ENCODE measurements around the gene CEP85. TPM values are rescaled to one million over a fixed set of nuclear protein-coding genes. Genes with fewer than 3 reads are reported as not detected.

Gene CEP85
- total and polyA plus RNA-seq, 9 of the 15 experiments (the other 6 are each of a cell fraction or from before 2014, with no cell fraction given), result 42.1 to 140 (median 92.6) TPM

DNA sequence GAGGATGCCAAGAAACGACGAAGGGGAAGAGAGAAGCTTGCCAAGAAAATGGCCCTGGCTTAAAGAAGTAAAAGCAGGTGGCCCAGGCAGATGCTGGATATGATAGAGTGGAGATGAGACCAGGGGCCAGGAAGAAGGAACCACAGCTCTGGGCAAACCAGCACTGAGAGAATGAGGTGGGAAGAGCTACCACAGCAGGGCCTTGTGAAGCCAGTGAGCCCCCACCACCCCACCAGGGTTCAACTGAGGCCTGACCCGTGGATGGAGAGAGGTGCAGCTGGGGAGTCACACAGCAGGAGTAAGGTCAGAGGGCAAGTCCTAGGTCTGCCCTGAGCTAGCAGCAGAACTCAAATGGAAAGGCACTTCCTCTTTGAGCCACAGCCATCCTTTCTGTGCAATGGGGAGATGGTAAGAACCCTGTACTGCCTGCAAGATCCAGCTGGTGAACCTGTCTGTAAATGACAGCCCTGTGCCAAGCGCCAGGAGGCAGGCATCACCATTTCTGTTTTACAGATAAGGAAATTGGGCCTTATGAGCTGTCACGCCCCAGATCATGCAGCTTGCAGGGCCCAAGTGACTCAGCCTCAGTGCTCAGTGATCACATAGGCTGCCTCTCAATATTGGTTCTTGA is 54.4 kb downstream of the CEP85 start (continued):
- no peak for TF ChIP-seq SMARCB1 (IDR thresholded peaks at IDR 0.05; ENCODE audit: insufficient read length, low read depth)
- no peak for TF ChIP-seq PBX2 (CRISPR knock-in tag; IDR thresholded peaks at IDR 0.05; ENCODE audit: low read depth)
- TF ChIP-seq PBX2 (tag; conservative IDR thresholded peaks at IDR 0.05; ENCODE audit: low read depth), result no peak
- TF ChIP-seq, protein P1, sequence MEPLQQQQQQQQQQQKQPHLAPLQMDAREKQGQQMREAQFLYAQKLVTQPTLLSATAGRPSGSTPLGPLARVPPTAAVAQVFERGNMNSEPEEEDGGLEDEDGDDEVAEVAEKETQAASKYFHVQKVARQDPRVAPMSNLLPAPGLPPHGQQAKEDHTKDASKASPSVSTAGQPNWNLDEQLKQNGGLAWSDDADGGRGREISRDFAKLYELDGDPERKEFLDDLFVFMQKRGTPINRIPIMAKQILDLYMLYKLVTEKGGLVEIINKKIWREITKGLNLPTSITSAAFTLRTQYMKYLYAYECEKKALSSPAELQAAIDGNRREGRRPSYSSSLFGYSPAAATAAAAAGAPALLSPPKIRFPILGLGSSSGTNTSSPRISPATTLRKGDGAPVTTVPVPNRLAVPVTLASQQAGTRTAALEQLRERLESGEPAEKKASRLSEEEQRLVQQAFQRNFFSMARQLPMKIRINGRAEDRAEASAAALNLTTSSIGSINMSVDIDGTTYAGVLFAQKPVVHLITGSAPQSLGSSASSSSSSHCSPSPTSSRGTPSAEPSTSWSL (CRISPR knock-in tag; IDR thresholded peaks at IDR 0.05; ENCODE audit: borderline replicate concordance), result no peak
- TF ChIP-seq, protein P2, sequence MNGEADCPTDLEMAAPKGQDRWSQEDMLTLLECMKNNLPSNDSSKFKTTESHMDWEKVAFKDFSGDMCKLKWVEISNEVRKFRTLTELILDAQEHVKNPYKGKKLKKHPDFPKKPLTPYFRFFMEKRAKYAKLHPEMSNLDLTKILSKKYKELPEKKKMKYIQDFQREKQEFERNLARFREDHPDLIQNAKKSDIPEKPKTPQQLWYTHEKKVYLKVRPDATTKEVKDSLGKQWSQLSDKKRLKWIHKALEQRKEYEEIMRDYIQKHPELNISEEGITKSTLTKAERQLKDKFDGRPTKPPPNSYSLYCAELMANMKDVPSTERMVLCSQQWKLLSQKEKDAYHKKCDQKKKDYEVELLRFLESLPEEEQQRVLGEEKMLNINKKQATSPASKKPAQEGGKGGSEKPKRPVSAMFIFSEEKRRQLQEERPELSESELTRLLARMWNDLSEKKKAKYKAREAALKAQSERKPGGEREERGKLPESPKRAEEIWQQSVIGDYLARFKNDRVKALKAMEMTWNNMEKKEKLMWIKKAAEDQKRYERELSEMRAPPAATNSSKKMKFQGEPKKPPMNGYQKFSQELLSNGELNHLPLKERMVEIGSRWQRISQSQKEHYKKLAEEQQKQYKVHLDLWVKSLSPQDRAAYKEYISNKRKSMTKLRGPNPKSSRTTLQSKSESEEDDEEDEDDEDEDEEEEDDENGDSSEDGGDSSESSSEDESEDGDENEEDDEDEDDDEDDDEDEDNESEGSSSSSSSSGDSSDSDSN (IDR thresholded peaks at IDR 0.05; ENCODE audit: borderline replicate concordance in 1 of 2, low read depth in 2 of 2, low read length in 2 of 2), result no peak
- TF ChIP-seq RBM25 (IDR thresholded peaks at IDR 0.05; ENCODE audit: low read depth, low read length, severe bottlenecking), result no peak
- TF ChIP-seq, protein P3, sequence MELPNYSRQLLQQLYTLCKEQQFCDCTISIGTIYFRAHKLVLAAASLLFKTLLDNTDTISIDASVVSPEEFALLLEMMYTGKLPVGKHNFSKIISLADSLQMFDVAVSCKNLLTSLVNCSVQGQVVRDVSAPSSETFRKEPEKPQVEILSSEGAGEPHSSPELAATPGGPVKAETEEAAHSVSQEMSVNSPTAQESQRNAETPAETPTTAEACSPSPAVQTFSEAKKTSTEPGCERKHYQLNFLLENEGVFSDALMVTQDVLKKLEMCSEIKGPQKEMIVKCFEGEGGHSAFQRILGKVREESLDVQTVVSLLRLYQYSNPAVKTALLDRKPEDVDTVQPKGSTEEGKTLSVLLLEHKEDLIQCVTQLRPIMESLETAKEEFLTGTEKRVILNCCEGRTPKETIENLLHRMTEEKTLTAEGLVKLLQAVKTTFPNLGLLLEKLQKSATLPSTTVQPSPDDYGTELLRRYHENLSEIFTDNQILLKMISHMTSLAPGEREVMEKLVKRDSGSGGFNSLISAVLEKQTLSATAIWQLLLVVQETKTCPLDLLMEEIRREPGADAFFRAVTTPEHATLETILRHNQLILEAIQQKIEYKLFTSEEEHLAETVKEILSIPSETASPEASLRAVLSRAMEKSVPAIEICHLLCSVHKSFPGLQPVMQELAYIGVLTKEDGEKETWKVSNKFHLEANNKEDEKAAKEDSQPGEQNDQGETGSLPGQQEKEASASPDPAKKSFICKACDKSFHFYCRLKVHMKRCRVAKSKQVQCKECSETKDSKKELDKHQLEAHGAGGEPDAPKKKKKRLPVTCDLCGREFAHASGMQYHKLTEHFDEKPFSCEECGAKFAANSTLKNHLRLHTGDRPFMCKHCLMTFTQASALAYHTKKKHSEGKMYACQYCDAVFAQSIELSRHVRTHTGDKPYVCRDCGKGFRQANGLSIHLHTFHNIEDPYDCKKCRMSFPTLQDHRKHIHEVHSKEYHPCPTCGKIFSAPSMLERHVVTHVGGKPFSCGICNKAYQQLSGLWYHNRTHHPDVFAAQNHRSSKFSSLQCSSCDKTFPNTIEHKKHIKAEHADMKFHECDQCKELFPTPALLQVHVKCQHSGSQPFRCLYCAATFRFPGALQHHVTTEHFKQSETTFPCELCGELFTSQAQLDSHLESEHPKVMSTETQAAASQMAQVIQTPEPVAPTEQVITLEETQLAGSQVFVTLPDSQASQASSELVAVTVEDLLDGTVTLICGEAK (IDR thresholded peaks at IDR 0.05), result no peak
- TF ChIP-seq, protein P3 (CRISPR knock-in tag; IDR thresholded peaks at IDR 0.05), result 0 out of 2 replicates have a peak, but pooled peaks have one; percentile 11
- TF ChIP-seq JUND (IDR thresholded peaks at IDR 0.05; ENCODE audit: borderline replicate concordance, low read depth, low read length), result no peak
- no peak for TF ChIP-seq JUND (tag; IDR thresholded peaks at IDR 0.05; ENCODE audit: borderline replicate concordance, low read depth, low read length)
- no peak for TF ChIP-seq PHF8 (IDR thresholded peaks at IDR 0.05; ENCODE audit: borderline replicate concordance, low read length)

All from K562 (cell line).